ENCODE data around the gene STYXL2. TPM values are rescaled to one million over a fixed set of nuclear protein-coding genes. Genes with fewer than 3 reads are reported as not detected.

STYXL2 gene
- total RNA-seq, 1 donor from 2014 or later: 0.06 TPM

DNA sequence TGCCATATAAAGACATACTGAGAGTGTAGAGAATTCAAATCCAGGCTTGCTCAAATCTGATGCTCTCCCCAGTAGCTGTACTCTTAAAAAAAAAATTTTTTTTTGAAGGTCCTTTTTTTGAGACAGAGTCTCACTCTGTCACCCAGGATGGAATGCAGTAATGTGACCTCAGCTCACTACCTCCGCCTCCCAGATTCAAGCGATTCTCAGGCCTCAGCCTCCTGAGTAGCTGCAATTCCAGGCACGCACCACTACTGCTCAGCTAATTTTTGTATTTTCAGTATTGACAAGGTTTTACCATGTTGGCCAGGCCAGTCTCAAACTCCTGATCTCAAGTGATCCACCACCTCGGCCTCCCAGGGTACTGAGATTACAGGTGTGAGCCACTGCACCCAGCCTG, 28.7 kb downstream of the STYXL2 start:
- Mint-ChIP-seq H3K36me3 (peaks cover 4% of the 10 kb centered on the region), H3K27me3 (ENCODE audit: insufficient read depth, low read depth) (peaks cover 4% of the 10 kb centered on the region), H3K27ac (no peak overlapping the region), H3K4me1 (peaks cover 11% of the 10 kb centered on the region), H3K9me3 (peaks cover 5% of the 10 kb centered on the region), H3K4me3 (no peak overlapping the region)
- Histone ChIP-seq H3K9me3 (ENCODE audit: low read depth) (no peaks in the 10 kb centered on the region), H3K4me1 (peaks cover 14% of the 10 kb centered on the region), H3K36me3 (no peaks in the 10 kb centered on the region), H3F3A (ENCODE audit: low read depth) (peaks cover 15% of the 10 kb centered on the region), H3K27me3 (peaks cover 25% of the 10 kb centered on the region), H2AFZ (replicated peaks) (no peak overlapping the region), H3K79me2 (ENCODE audit: low read depth) (no peaks in the 10 kb centered on the region), H4K20me1 (ENCODE audit: low read depth) (no peaks in the 10 kb centered on the region), H3K27ac (no peak overlapping the region), H3K4me3 (no peak overlapping the region), H3K4me2 (no peak overlapping the region), H3K9ac (no peak overlapping the region)
- TF ChIP-seq EZH2phosphoT487 (IDR thresholded peaks at IDR 0.05): no peak
- TF ChIP-seq EZH2 (IDR thresholded peaks at IDR 0.05): no peak
- TF ChIP-seq, protein P1, sequence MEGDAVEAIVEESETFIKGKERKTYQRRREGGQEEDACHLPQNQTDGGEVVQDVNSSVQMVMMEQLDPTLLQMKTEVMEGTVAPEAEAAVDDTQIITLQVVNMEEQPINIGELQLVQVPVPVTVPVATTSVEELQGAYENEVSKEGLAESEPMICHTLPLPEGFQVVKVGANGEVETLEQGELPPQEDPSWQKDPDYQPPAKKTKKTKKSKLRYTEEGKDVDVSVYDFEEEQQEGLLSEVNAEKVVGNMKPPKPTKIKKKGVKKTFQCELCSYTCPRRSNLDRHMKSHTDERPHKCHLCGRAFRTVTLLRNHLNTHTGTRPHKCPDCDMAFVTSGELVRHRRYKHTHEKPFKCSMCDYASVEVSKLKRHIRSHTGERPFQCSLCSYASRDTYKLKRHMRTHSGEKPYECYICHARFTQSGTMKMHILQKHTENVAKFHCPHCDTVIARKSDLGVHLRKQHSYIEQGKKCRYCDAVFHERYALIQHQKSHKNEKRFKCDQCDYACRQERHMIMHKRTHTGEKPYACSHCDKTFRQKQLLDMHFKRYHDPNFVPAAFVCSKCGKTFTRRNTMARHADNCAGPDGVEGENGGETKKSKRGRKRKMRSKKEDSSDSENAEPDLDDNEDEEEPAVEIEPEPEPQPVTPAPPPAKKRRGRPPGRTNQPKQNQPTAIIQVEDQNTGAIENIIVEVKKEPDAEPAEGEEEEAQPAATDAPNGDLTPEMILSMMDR (IDR thresholded peaks at IDR 0.05): no peak
- no peak for DNase-seq (ENCODE audit: low spot score)

DNA sequence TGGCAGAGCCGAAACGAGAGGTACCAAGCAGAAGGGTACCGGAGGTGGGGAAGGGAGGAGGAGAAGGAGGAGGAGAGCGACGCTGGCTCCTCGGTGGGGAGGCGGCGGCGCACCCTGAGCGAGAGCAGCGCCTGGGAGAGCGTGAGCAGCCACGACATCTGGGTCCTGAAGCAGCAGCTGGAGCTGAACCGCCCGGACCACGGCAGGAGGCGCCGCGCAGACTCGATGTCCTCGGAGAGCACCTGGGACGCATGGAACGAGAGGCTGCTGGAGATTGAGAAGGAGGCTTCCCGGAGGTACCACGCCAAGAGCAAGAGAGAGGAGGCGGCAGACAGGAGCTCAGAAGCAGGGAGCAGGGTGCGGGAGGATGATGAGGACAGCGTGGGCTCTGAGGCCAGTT, 32.4 kb downstream of the STYXL2 start:
- Histone ChIP-seq H3K4me3 (no peak overlapping the region), H3K36me3 (no peaks in the 10 kb centered on the region), H3K79me2 (ENCODE audit: low read depth) (no peaks in the 10 kb centered on the region), H3K4me2 (no peak overlapping the region), H2AFZ (replicated peaks) (no peak overlapping the region), H3K27me3 (peaks cover 12% of the 10 kb centered on the region), H3F3A (ENCODE audit: low read depth) (peaks cover 11% of the 10 kb centered on the region), H3K27ac (no peak overlapping the region), H3K9ac (no peak overlapping the region), H4K20me1 (ENCODE audit: low read depth) (no peaks in the 10 kb centered on the region), H3K4me1 (peaks cover 18% of the 10 kb centered on the region), H3K9me3 (ENCODE audit: low read depth) (no peaks in the 10 kb centered on the region)
- TF ChIP-seq, protein P1 (IDR thresholded peaks at IDR 0.05): no peak
- TF ChIP-seq EZH2 (IDR thresholded peaks at IDR 0.05) (no peak), EZH2phosphoT487 (IDR thresholded peaks at IDR 0.05) (no peak)
- peaks cover 2% of the 10 kb centered on the region for H3K27me3 Mint-ChIP-seq (ENCODE audit: insufficient read depth, low read depth)
- peaks cover 3% of the 10 kb centered on the region for H3K4me1 Mint-ChIP-seq
- H3K36me3 Mint-ChIP-seq: peaks cover 4% of the 10 kb centered on the region
- DNase-seq (ENCODE audit: low spot score): no peak
- H3K4me3 Mint-ChIP-seq: no peak overlapping the region
- H3K9me3 Mint-ChIP-seq: peaks cover 5% of the 10 kb centered on the region
- H3K27ac Mint-ChIP-seq: no peak overlapping the region

DNA sequence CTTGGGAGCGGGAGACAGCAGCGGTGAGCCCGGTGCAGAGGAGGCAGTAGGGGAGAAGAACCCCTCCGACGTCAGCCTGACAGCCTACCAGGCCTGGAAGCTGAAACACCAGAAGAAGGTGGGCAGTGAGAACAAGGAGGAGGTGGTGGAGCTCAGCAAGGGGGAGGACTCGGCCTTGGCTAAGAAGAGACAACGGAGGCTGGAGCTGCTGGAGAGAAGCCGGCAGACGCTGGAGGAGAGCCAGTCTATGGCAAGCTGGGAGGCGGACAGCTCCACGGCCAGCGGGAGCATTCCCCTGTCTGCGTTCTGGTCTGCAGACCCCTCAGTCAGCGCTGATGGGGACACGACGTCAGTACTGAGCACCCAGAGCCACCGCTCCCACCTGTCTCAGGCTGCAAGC, 32.9 kb downstream of the STYXL2 start:
- Histone ChIP-seq H2AFZ (replicated peaks) (no peak overlapping the region), H3K4me2 (no peak overlapping the region), H3K36me3 (no peaks in the 10 kb centered on the region), H3K9ac (no peak overlapping the region), H3K27ac (no peak overlapping the region), H3K4me3 (no peak overlapping the region), H4K20me1 (ENCODE audit: low read depth) (no peaks in the 10 kb centered on the region), H3K79me2 (ENCODE audit: low read depth) (no peaks in the 10 kb centered on the region), H3K9me3 (ENCODE audit: low read depth) (no peaks in the 10 kb centered on the region), H3K4me1 (peaks cover 15% of the 10 kb centered on the region), H3K27me3 (peaks cover 7% of the 10 kb centered on the region), H3F3A (ENCODE audit: low read depth) (peaks cover 6% of the 10 kb centered on the region)
- peaks cover 4% of the 10 kb centered on the region for H3K36me3 Mint-ChIP-seq
- H3K27ac Mint-ChIP-seq: no peak overlapping the region
- peaks cover 2% of the 10 kb centered on the region for H3K27me3 Mint-ChIP-seq (ENCODE audit: insufficient read depth, low read depth)
- no peak overlapping the region for H3K4me3 Mint-ChIP-seq
- DNase-seq (ENCODE audit: low spot score): no peak
- peaks cover 5% of the 10 kb centered on the region for H3K9me3 Mint-ChIP-seq
- TF ChIP-seq EZH2 (IDR thresholded peaks at IDR 0.05) (no peak), EZH2phosphoT487 (IDR thresholded peaks at IDR 0.05) (no peak)
- TF ChIP-seq, protein P1 (IDR thresholded peaks at IDR 0.05): no peak
- peaks cover 6% of the 10 kb centered on the region for H3K4me1 Mint-ChIP-seq
